ENCODE results near the gene BAZ2B.

BAZ2B gene

GRCh38 chr2:159270744-159271379, 345.5 kb downstream of the BAZ2B start:
- no peak overlapping the region for H3K4me2 ChIP-seq
- peaks cover 29 to 77% (median 66%) of the 10 kb centered on the region in 11 experiments for H3K36me3 ChIP-seq
- no peak for TF ChIP-seq Cebpa-rat (IDR thresholded peaks at IDR 0.05)
- no peaks in the 10 kb centered on the region for H4K20me1 ChIP-seq
- peaks cover 8 to 25% (median 16%) of the 10 kb centered on the region in 11 experiments; a peak in 18 of 22 replicates for H3K9me3 ChIP-seq (replicated peaks in 1 of 11)
- H3K27ac ChIP-seq: no peak overlapping the region
- H3K9ac ChIP-seq: no peak overlapping the region
- no peaks in the 10 kb centered on the region for H3K27me3 ChIP-seq
- no peak overlapping the region for H3K4me3 ChIP-seq
- no peaks in the 10 kb centered on the region for H3K4me1 ChIP-seq
